ENCODE data around the gene KASH5. TPM values are rescaled to one million over a fixed set of nuclear protein-coding genes. Genes with fewer than 3 reads are reported as not detected.

Gene KASH5, protein sequence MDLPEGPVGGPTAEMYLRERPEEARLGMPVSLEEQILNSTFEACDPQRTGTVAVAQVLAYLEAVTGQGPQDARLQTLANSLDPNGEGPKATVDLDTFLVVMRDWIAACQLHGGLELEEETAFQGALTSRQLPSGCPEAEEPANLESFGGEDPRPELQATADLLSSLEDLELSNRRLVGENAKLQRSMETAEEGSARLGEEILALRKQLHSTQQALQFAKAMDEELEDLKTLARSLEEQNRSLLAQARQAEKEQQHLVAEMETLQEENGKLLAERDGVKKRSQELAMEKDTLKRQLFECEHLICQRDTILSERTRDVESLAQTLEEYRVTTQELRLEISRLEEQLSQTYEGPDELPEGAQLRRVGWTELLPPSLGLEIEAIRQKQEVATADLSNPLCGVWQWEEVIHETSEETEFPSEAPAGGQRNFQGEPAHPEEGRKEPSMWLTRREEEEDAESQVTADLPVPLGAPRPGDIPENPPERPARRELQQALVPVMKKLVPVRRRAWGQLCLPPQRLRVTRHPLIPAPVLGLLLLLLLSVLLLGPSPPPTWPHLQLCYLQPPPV
- total RNA-seq, result under 1 TPM in 1 of 2 experiments, not detected in 1; 0.95 TPM

- DNase-seq (peak; percentile 84), ATAC-seq (peak; percentile 43)
- intact Hi-C loops (cut with micrococcal nuclease), result no loop called here
- TF ChIP-seq CTCF (IDR thresholded peaks at IDR 0.05), result no peak
- no peaks in the 10 kb centered on the region for H3K9me3 Mint-ChIP-seq
- no peaks in the 10 kb centered on the region for H3K36me3 Mint-ChIP-seq (ENCODE audit: low read depth)
- H3K27me3 Mint-ChIP-seq, result no peaks in the 10 kb centered on the region
- CTCF ChIA-PET, result no interaction called here
- H3K4me1 Mint-ChIP-seq (ENCODE audit: low read depth), result peaks cover 10% of the 10 kb centered on the region
- POLR2A ChIA-PET, result no interaction called here
- H3K27ac Mint-ChIP-seq, result peak within 1 kb of the TSS; percentile 57
- H3K4me3 Mint-ChIP-seq, result peak within 1 kb of the TSS; percentile 34
These were observed at the start of gene KASH5 for GRCh38 chr19:49387936-49388372. Gene KASH5 (plus strand): TSS chr19:49388249. CDS start chr19:49390884, 2,635 bp downstream.

GRCh38 chr19:49338691-49339300 is 49.3 kb upstream of the KASH5 start:
- peaks cover 34% of the 10 kb centered on the region for H3K36me3 Mint-ChIP-seq (ENCODE audit: low read depth)
- ChIA-PET POLR2A (no interaction called here), CTCF (no interaction called here)
- ATAC-seq (peak; percentile 17), DNase-seq (peak; percentile 46)
- no peaks in the 10 kb centered on the region for H3K27me3 Mint-ChIP-seq
- no peak overlapping the region for H3K4me3 Mint-ChIP-seq
- intact Hi-C loops (cut with micrococcal nuclease), result no loop called here
- no peaks in the 10 kb centered on the region for H3K9me3 Mint-ChIP-seq
- H3K4me1 Mint-ChIP-seq (ENCODE audit: low read depth), result peaks cover 42% of the 10 kb centered on the region
- TF ChIP-seq CTCF (IDR thresholded peaks at IDR 0.05), result no peak
- H3K27ac Mint-ChIP-seq, result peak overlapping the region; percentile 38

GRCh38 chr19:49339301-49340068 is 48.6 kb upstream of the KASH5 start:
- DNase-seq, result no peak
- intact Hi-C loops (cut with micrococcal nuclease), result no loop called here
- H3K27ac Mint-ChIP-seq, result no peak overlapping the region
- ATAC-seq, result no peak
- peaks cover 34% of the 10 kb centered on the region for H3K36me3 Mint-ChIP-seq (ENCODE audit: low read depth)
- ChIA-PET POLR2A (no interaction called here), CTCF (no interaction called here)
- no peaks in the 10 kb centered on the region for H3K9me3 Mint-ChIP-seq
- no peaks in the 10 kb centered on the region for H3K27me3 Mint-ChIP-seq
- H3K4me3 Mint-ChIP-seq, result no peak overlapping the region
- H3K4me1 Mint-ChIP-seq (ENCODE audit: low read depth), result peaks cover 37% of the 10 kb centered on the region
- TF ChIP-seq CTCF (IDR thresholded peaks at IDR 0.05), result no peak

- H3K4me1 Mint-ChIP-seq (ENCODE audit: low read depth), result peaks cover 42% of the 10 kb centered on the region
- no peak overlapping the region for H3K4me3 Mint-ChIP-seq
- no peaks in the 10 kb centered on the region for H3K27me3 Mint-ChIP-seq
- peak; percentile 21 for DNase-seq
- no peak for ATAC-seq
- H3K9me3 Mint-ChIP-seq, result no peaks in the 10 kb centered on the region
- peak overlapping the region; percentile 56 for H3K27ac Mint-ChIP-seq
- peaks cover 34% of the 10 kb centered on the region for H3K36me3 Mint-ChIP-seq (ENCODE audit: low read depth)
- intact Hi-C loops (cut with micrococcal nuclease), result no loop called here
- ChIA-PET POLR2A (interaction anchor here (0.7 to 1.2 kb wide), 2 partner anchors 15 to 130 kb away, joined by 3 to 4 read pairs; partner anchors contain the start of gene SLC6A16), CTCF (no interaction called here)
- no peak for TF ChIP-seq CTCF (IDR thresholded peaks at IDR 0.05)
These were observed 47.8 kb upstream of the KASH5 start for GRCh38 chr19:49340069-49340864.

Data from activated CD8-positive, alpha-beta T cell treated with anti-CD3 and anti-CD28 coated beads for 36 hours (primary cell).